ENCODE measurements around the gene ABO.
A peak's percentile ranks its signal among the peaks of the same experiment; 100 is the strongest.
"Not testable (repeated sequence)": the region's sequence is repeated elsewhere in the genome, so short reads cannot be mapped to it uniquely, and the experiment has no call there.

Gene ABO

DNA sequence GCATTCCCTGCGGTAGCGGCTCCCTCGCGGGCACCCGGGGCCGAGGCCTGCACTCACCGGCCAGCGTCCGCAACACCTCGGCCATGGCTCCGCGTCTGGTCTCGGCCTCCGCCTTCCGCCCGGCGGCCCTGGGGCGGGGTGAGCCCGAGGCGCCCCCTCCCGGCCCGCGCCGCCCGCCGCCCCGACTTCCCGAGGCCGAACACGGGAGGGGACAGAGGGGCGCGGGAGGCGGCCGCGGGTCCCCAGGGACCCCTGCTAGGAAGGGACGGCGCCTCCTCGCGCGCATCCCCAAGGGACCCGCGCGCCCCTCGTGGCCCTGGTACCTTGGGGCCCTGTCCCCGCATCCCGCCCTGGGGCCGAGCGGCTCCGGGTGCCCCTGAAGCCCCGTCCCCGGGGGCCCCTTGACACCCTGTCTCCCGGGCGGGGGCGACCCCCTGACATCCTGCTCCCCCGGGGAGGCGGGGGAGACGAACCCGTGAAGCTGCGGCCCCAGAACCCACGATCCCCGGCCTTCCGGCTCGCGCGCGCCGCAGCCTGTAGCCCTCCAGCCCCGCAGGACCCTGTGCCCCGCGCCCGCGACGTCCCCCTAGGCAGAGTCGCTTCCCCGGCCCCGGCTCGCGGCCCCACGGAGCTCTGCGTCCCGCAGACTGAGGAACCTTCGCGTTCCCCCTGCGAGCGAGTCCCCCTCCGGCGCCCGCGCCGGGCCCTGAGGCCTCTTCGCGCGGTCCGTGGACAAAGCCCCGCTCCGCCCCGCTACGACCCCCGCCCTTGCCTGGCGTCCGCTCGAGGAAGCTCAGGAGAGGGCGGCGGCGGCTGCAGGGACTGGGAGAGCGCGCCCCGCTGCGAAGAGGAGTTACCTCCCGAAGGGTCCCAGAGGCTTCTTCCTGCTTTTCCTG, at the start of gene ABO:
TSS of gene ABO (minus strand) at position 97 of the 896 bp plus-strand sequence.
- DNase-seq (ENCODE audit: low spot score): no peak

DNA sequence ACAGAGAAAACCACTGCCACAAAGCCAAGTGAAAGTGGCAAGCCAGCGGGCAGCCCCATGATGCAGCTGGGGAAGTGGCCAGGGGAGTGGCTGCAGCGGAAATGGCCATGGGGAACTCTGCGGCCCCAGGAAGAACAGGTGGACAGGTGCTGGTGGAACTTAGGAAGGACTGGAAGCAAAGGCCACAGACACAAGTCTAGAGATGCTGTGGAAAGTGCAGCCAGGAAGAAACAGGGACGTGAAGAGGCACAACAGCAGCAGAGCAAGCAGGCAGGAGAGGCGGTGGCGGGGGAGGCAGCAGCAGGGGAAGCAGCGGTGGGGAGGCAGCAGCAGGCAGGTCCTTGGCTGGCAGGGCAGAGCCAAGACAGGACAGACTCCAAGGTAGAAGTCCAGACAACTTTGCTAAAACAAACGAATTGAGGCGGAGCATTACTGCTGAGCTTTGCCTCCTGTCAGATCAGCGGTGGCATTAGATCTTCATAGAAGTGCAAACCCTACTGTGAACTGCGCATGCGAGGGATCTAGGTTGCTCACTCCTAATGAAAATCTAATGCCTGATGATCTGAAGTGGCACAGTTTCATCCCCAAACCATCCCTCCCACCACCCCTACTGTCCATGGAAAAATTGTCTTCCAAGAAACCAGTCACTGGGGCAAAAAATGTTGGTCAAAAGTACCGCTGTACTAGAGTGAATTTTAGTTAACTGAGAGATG, 49.1 kb upstream of the ABO start:
- DNase-seq (ENCODE audit: low spot score): no peak

DNA sequence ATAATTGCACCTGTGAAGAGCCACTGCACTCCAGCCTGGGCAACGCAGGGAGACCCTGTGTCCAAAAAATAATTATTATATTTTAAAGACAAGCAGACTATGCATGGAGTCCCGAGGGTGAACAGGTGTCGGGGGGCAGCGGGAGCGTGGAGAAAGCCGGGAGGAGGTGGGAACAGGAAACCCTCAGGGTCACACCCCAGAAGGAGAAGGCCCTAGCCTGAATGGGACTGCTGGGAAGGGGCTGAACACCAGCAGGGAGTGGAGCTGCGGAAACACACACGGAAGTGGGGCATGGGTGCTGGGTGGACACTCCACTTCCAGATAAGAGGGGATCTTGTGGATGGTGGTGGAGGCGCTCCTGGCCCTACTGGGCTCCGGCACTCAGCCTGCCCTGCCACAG, 48.2 kb upstream of the ABO start:
- no peak for DNase-seq (ENCODE audit: low spot score)

- DNase-seq (ENCODE audit: low spot score): no peak
Observed at GRCh38 chr9:133322701-133323100, 47.7 kb upstream of the ABO start.

DNA sequence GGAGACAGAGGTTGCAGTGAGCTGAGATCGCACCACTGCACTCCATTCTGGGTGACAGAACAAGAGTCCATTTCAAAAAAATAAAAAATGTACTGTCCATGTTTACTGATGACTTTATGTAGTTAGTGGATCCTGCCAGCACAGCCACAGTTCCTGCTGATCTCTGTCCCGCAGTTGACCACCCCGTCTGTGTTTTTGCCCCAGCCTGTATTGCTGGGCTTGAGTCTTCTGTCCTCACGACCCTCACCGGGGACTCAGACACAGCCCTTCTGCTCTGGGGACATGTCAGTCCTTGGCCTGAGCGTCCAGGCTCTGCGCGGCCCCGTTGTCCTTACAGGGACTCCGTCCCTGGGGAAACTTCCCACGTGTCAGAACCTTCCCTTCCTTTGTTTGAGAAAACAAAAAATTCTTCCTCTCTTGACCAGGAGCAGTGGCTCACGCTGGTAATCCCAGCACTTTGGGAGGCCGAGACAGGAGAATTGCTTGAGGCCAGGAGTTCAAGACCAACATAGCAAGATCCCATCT, 46.5 kb upstream of the ABO start:
- DNase-seq (ENCODE audit: low spot score): no peak

GRCh38 chr9:133320421-133320881, 45.5 kb upstream of the ABO start:
- DNase-seq (ENCODE audit: low spot score): no peak

DNA sequence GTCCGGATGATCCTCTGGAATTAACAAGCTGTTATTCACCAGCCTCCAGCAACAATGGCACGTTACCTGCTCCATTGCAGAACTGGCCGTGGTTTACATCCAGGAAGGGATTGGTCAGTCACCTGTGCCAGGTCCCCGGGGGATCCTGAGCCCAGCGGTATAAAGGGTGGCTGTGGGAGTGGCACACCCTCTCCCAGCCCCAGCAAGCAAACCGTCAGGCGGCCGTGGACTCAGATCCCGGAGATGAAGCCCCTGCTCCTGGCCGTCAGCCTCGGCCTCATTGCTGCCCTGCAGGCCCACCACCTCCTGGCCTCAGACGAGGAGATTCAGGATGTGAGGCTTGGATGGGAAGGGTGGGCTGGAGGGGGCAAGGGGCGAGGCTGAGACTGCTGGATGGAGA, 42.5 kb upstream of the ABO start:
- DNase-seq (ENCODE audit: low spot score): not testable (repeated sequence)

- DNase-seq (ENCODE audit: low spot score): no peak
Observed at GRCh38 chr9:133315997-133316396, 41.0 kb upstream of the ABO start.

- DNase-seq (ENCODE audit: low spot score): no peak
Observed at GRCh38 chr9:133309608-133310007, 34.6 kb upstream of the ABO start.

- peak; percentile 18 for DNase-seq (ENCODE audit: low spot score)
Observed at GRCh38 chr9:133307301-133307700, 32.3 kb upstream of the ABO start.

DNA sequence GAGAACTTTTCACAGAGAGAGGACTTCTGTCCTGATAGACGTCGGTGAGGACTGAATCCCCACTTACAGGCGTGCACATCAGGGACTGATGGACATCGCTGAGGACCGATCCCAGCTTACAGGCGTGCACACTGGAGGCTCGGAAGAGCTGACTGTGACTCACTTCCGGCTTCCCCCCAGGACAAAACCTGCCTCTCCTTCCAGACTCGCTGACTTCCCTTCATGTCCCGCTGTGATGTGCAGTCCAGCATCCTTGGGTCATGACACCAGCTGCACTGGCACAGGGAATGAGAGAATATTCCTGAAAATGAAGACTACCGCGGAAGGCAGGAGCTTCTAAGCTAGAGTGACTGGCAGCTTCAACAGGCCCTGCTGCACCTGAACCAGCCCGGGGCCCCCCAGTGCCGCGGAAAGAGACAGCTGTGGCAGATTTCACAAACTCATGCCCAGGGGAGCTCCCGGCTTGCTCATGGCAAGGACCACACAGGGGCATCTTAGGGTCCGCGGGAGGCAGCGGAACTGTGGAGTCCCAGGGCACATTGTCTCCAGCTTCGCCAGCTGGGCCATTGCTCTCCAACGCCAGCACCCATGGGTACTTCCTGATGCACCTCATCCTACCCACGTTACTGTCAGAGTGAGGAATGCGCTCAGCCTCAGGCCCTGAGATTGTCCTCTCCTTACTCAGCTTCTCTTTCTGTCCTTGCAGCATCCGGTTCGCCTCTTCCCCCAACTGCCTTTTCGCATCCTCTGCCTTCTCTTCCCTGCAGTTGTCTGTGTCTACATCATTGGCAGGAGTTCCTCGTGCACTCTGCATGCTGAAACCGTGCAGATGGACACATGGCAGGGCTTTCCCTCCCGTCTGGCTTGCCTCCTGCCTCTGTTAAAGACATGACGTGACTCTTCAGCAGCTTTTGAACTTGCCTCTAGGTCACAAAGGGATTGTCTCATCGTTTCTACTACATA, 31.5 kb upstream of the ABO start:
- peak; percentile 46 for DNase-seq (ENCODE audit: low spot score)

- no peak for DNase-seq (ENCODE audit: low spot score)
Observed at GRCh38 chr9:133305731-133306130, 30.7 kb upstream of the ABO start.

GRCh38 chr9:133304477-133305377, 29.7 kb upstream of the ABO start:
- DNase-seq (ENCODE audit: low spot score): no peak

DNA sequence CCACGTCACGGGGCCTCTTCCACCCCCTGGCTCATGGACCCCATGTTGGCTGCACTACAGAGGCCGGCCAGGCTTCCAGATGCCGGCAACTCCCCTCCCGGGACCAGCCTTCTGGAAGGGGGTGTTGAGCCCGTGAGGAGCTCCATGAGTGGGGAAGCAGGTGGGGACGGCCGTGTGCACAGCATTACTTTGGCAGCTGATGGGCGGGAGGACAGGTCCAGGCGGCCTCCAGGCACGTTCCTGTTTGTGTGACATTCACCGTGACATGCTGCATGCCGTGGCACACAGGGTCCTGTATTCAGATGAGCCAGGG, 29.1 kb upstream of the ABO start:
- no peak for DNase-seq (ENCODE audit: low spot score)

DNA sequence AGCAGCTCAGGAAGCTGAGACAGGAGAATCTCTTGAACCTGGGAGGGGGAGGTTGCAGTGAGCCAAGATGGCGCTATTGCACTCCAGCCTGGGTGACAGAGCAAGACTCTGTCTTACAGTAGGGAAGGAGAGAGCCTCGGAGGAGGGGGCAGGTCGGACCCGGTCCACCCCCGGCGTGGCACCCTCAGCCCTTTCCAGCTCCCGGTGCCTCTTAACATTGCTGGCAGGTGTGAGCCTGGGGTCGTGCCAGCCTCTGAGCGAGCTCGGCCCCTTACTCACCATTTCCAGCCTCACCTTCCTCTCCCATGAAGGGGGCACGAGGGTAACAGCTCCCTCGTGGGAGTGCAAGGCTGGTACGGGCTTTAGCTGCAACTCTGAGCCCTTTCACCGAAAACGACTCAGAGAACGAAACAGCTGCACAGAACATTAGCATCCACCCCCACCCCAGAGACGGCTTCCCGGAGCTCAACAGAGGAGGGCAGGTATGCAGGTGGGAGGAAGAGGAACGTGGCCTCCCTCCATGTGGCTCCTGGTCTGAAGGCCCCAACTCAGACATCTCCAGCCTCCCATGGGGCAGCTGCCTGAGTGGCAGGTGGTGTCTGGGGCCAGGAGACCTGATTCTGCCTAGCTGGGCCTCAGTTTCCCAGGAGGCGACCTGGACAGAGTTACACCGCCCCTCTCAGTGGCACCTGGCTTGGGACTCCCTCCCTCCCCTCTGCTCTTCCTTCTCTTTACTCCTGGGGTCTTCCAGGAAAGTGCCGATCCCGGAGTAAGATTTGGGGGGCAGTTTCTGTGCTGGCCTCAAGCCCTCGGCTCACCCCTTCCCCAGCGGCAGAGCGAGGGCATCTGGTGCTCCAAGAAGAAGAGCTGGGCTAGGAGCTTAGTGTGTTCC, 28.5 kb upstream of the ABO start:
- no peak for DNase-seq (ENCODE audit: low spot score)

DNA sequence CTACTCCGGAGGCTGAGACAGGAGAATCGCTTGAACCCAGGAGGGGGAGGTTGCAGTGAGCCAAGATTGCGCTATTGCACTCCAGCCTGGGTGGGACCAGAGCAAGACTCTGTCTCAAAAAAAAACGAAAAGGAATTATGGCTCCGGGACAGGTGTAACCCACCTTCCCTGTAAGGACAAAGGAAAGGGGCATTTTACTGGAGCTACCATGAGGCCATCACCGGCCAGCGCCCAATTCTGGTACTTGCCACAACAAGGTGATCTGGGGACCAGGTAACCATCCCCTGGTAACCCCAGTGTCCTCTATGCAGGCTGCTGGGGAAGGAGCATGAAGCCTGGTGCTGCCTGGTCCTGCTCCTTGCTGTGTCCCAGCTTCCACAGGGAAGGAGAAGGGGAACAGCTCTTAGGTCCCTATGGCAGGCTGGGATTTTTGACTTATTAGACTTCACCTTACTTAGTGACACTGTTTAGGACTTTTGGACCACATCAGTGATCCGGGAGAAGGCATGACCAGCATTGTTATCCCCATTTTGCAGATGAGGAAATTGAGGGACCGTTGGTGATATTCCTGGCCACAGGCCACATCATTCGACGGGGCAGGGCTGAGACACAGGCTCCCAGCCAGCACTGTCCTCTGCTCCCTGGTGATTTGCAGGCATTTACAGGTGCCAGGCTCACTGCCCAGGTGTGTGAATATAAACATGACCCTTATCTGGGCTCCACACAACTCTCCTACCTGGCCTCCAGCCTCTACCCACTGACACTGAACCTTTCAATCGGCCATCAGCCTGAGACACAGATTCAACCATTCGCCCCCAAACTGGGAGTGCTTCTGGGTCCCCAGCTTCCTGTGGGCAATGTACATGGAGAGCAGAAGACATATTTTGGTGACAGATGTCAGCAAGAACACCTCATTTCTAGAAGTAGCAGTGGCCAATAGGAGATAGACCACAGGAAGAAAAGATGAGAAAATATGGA, 26.5 kb upstream of the ABO start:
- DNase-seq (ENCODE audit: low spot score): no peak

DNA sequence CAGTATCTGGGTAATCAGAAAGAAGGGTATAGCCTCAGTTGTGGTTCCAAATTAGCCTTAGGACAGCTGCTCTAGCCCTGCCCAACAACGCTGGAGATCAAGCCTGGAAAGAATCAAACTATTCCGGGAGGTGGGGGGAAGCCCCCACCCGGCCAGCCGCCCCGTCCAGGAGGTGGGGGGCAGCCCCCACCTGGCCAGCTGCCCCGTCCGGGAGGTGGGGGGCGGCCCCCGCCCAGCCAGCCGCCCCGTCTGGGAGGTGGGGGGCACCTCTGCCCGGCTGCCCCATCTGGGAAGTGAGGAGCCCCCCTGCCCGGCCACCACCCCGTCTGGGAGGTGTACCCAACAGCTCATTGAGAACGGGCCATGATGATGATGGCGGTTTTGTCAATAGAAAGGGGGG, 25.0 kb upstream of the ABO start:
- not testable (repeated sequence) for DNase-seq (ENCODE audit: low spot score)

DNA sequence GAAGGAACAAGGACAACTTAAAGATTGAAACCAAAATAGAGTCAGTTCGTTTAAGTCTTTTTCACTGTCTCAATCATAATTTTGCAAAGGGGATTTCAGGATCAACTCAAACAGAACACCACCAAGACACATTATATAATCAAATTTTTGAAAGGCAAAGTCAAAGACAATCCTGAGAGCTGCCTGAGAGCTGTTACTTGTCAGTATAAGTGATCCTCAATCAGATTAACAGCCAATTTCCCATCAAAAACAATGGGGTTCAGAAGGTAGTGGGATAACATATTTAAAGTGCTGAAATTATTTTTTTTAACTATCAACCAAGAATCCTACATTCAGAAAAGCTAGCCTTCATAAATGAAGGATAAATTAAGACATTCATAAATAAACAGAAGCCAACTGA, 19.3 kb upstream of the ABO start:
- DNase-seq (ENCODE audit: low spot score): no peak

Data from AG08395 (cell line).